H9 (cell line): ENCODE data around the gene FOXI2. TPM values are rescaled to one million over a fixed set of nuclear protein-coding genes. Genes with fewer than 3 reads are reported as not detected.

ENCODE experiments used
- DNase-seq: peaks from one replicate; pipeline ENCODE4 v3.0.0-alpha.2; 2017
- H2AFZ ChIP-seq: one replicate; pipeline ENCODE4 v1.6.1; 2013; ENCODE audit warnings: mild to moderate bottlenecking, low read length, control low read depth, moderate library complexity
- H2AK5ac ChIP-seq: 2 replicates; pipeline ENCODE4 v1.6.1; 2013; ENCODE audit warnings: low read length, control low read depth, mixed read lengths; ENCODE audit not compliant: insufficient read length
- H2BK120ac ChIP-seq: one replicate; pipeline ENCODE4 v1.6.1; 2013; ENCODE audit warnings: low read depth, mild to moderate bottlenecking, low read length, control low read depth, inconsistent platforms; ENCODE audit not compliant: poor library complexity, severe bottlenecking
- H2BK12ac ChIP-seq: 2 replicates; pipeline ENCODE4 v1.6.1; 2013; ENCODE audit warnings: low read length, control low read depth, mixed read lengths, low read depth; ENCODE audit not compliant: insufficient read length
- H2BK15ac ChIP-seq: 2 replicates; pipeline ENCODE4 v1.6.1; 2013; ENCODE audit warnings: low read depth, low read length, control low read depth
- H2BK20ac ChIP-seq: one replicate; pipeline ENCODE4 v1.6.1; 2013; ENCODE audit warnings: low read depth, mild to moderate bottlenecking, low read length, control low read depth, inconsistent platforms; ENCODE audit not compliant: poor library complexity, severe bottlenecking
- H2BK5ac ChIP-seq: 2 replicates; pipeline ENCODE4 v1.6.1; 2013; ENCODE audit warnings: low read length, control low read depth, mixed read lengths; ENCODE audit not compliant: insufficient read length
- H3K14ac ChIP-seq: 2 replicates; pipeline ENCODE4 v1.6.1; 2013; ENCODE audit warnings: low read length, control low read depth; ENCODE audit not compliant: insufficient read depth
- H3K18ac ChIP-seq: 2 replicates; pipeline ENCODE4 v1.6.1; 2013; ENCODE audit warnings: low read depth, mild to moderate bottlenecking, mixed read lengths, low read length, control low read depth; ENCODE audit not compliant: insufficient read length
- H3K23ac ChIP-seq: 2 replicates; pipeline ENCODE4 v1.6.1; 2013; ENCODE audit warnings: low read length, control low read depth, mixed read lengths, low read depth; ENCODE audit not compliant: insufficient read length
- H3K23me2 ChIP-seq: 2 replicates; pipeline ENCODE4 v1.6.1; 2013; ENCODE audit warnings: low read depth, mild to moderate bottlenecking, mixed read lengths, low read length, control low read depth; ENCODE audit not compliant: insufficient read length, poor library complexity, severe bottlenecking
- H3K27ac ChIP-seq: 2 replicates; pipeline ENCODE4 v1.5.1; 2013; ENCODE audit warnings: low read length, control low read depth, mixed read lengths, low read depth; ENCODE audit not compliant: insufficient read length
- H3K27me3 ChIP-seq: 2 replicates; pipeline ENCODE4 v1.6.1; 2013; ENCODE audit warnings: low read length, control low read depth, inconsistent platforms; ENCODE audit not compliant: insufficient read depth
- H3K4ac ChIP-seq: 2 replicates; pipeline ENCODE4 v1.6.1; 2013; ENCODE audit warnings: low read depth, mild to moderate bottlenecking, control low read depth, inconsistent platforms, low read length, moderate library complexity
- H3K4me1 ChIP-seq: 2 replicates; pipeline ENCODE4 v1.6.1; 2013; ENCODE audit warnings: low read length, control low read depth, inconsistent platforms; ENCODE audit not compliant: insufficient read depth
- H3K4me2 ChIP-seq: 2 replicates; pipeline ENCODE4 v1.6.1; 2013; ENCODE audit warnings: low read length, control low read depth, mixed read lengths; ENCODE audit not compliant: insufficient read length, insufficient read depth
- H3K56ac ChIP-seq: 2 replicates; pipeline ENCODE4 v1.6.1; 2013; ENCODE audit warnings: low read depth, mild to moderate bottlenecking, mixed read lengths, low read length, control low read depth; ENCODE audit not compliant: insufficient read length
- H3K79me1 ChIP-seq: 2 replicates; pipeline ENCODE4 v1.6.1; 2013; ENCODE audit warnings: low read depth, mild to moderate bottlenecking, moderate library complexity, low read length, control low read depth, inconsistent platforms; ENCODE audit not compliant: insufficient read depth, poor library complexity, severe bottlenecking
- H3K79me2 ChIP-seq: 2 replicates; pipeline ENCODE4 v1.6.1; 2013; ENCODE audit warnings: low read length, control low read depth, inconsistent platforms; ENCODE audit not compliant: insufficient read depth
- H3K9ac ChIP-seq: 2 replicates; pipeline ENCODE4 v1.6.1; 2013; ENCODE audit warnings: low read length, control low read depth, mixed read lengths; ENCODE audit not compliant: insufficient read length; ENCODE audit errors: extremely low read depth
- H3K9me3 ChIP-seq: one replicate; pipeline ENCODE4 v1.6.1; 2013; ENCODE audit warnings: low read depth, low read length, inconsistent platforms; ENCODE audit not compliant: control insufficient read depth
- H3T11ph ChIP-seq: one replicate; pipeline ENCODE4 v1.6.1; 2013; ENCODE audit warnings: mild to moderate bottlenecking, low read length, control low read depth, inconsistent platforms
- H4K20me1 ChIP-seq: one replicate; pipeline ENCODE4 v1.6.1; 2013; ENCODE audit not compliant: control insufficient read depth, insufficient read length, insufficient read depth
- H4K5ac ChIP-seq: 2 replicates; pipeline ENCODE4 v1.6.1; 2013; ENCODE audit warnings: low read depth, mild to moderate bottlenecking, mixed read lengths, low read length, control low read depth; ENCODE audit not compliant: insufficient read length
- H4K8ac ChIP-seq: replicated peaks from 2 replicates; pipeline ENCODE4 v1.6.1; 2013; ENCODE audit warnings: low read length, control low read depth, mixed read lengths, low read depth; ENCODE audit not compliant: insufficient read length
- H4K91ac ChIP-seq: 2 replicates; pipeline ENCODE4 v1.6.1; 2013; ENCODE audit warnings: low read depth, mild to moderate bottlenecking, moderate library complexity, mixed read lengths, low read length, control low read depth; ENCODE audit not compliant: insufficient read length
- H3K27ac Mint-ChIP-seq, 3 experiments: 2 replicates in 2 of 3; 3 replicates in 1 of 3; pipeline ENCODE4 v1.8.0; 2020 to 2021; ENCODE audit warnings: mixed read lengths in 3 of 3, mild to moderate bottlenecking in 1 of 3, moderate library complexity in 1 of 3
- H3K27me3 Mint-ChIP-seq: 2 replicates; pipeline ENCODE4 v1.8.0; 2021; ENCODE audit warnings: low read depth, mild to moderate bottlenecking, moderate library complexity, mixed read lengths
- H3K36me3 Mint-ChIP-seq, 3 experiments: 2 replicates in 2 of 3; 3 replicates in 1 of 3; pipeline ENCODE4 v1.8.0; 2020 to 2021; ENCODE audit warnings: low read depth in 3 of 3, mixed read lengths in 3 of 3; ENCODE audit not compliant: insufficient read depth in 1 of 3
- H3K4me1 Mint-ChIP-seq, 2 experiments: 2 replicates each; pipeline ENCODE4 v1.8.0; 2020; ENCODE audit warnings: mixed read lengths in 2 of 2
- H3K4me3 Mint-ChIP-seq, 2 experiments: 2 replicates in 1 of 2; 3 replicates in 1 of 2; pipeline ENCODE4 v1.8.0; 2020 to 2021; ENCODE audit warnings: mild to moderate bottlenecking in 2 of 2, mixed read lengths in 2 of 2, moderate library complexity in 1 of 2
- H3K9me3 Mint-ChIP-seq, 2 experiments: 2 replicates in 1 of 2; 3 replicates in 1 of 2; pipeline ENCODE4 v1.8.0; 2020; ENCODE audit warnings: mild to moderate bottlenecking in 2 of 2, mixed read lengths in 2 of 2, moderate library complexity in 1 of 2
- CTCF ChIP-seq: fragments of 200-600 bp; sonication (generic); conservative IDR thresholded peaks from 3 replicates; pipeline ENCODE4 v1.8.0; 2021; ENCODE audit warnings: antibody characterized with exemption, mild to moderate bottlenecking
- WGBS: extraction: QIAGEN DNeasy Blood & Tissue Kit; methylation state at CpG from one replicate; pipeline ENCODE4 v1.1.7; 2013; ENCODE audit warnings: missing lambda C conversion rate, low lambda C conversion rate, mixed read lengths; ENCODE audit not compliant: insufficient read length; ENCODE audit errors: extremely low coverage; 5-methylcytosine and 5-hydroxymethylcytosine counted together
- total RNA-seq: library from RNA; stranded (reverse); gene quantifications from 2 replicates; pipeline ENCODE4 v1.2.1, GENCODE V29; 2021

Gene FOXI2
- total RNA-seq, 1 experiment from 2014 or later: 0.42 TPM

GRCh38 chr10:127687548-127687947 is 49.4 kb upstream of the FOXI2 start:
- Histone ChIP-seq H3K4me2 (no peak overlapping the region), H2BK5ac (no peak overlapping the region), H4K91ac (no peak overlapping the region), H3K23ac (no peak overlapping the region), H3K27me3 (no peaks in the 10 kb centered on the region), H3K79me2 (no peaks in the 10 kb centered on the region), H3K9ac (no peak overlapping the region), H2BK12ac (no peak overlapping the region), H4K8ac (no peak overlapping the region), H3K9me3 (no peaks in the 10 kb centered on the region), H3K14ac (no peak overlapping the region), H3K27ac (no peak overlapping the region), H3K4ac (no peak overlapping the region), H2BK20ac (no peak overlapping the region), H3K23me2 (no peaks in the 10 kb centered on the region), H2BK120ac (no peak overlapping the region), H4K20me1 (no peaks in the 10 kb centered on the region), H3K79me1 (no peaks in the 10 kb centered on the region), H4K5ac (no peak overlapping the region), H2BK15ac (no peak overlapping the region), H2AFZ (no peak overlapping the region), H3T11ph (no peak overlapping the region), H3K18ac (no peak overlapping the region), H3K4me1 (no peaks in the 10 kb centered on the region; the same call in 1 of the 2 replicates), H3K56ac (no peak overlapping the region), H2AK5ac (no peak overlapping the region)
- DNase-seq: no peak
- Mint-ChIP-seq H3K27ac (no peak overlapping the region), H3K36me3 (no peaks in the 10 kb centered on the region), H3K9me3 (no peaks in the 10 kb centered on the region), H3K4me1 (peaks cover 0 to 9% of the 10 kb centered on the region in 2 experiments; a peak in 2 of 4 replicates), H3K27me3 (peaks cover 1% of the 10 kb centered on the region; the same call in 1 of the 2 replicates), H3K4me3 (no peak overlapping the region)
- TF ChIP-seq CTCF: no peak
- no CpG with 5 or more reads among the region's 6 CpGs for WGBS
